ENCODE results near the gene ELF4.
A peak's percentile ranks its signal among the peaks of the same experiment; 100 is the strongest.
"Not testable (repeated sequence)": the region's sequence is repeated elsewhere in the genome, so short reads cannot be mapped to it uniquely, and the experiment has no call there.

ELF4 gene

DNA sequence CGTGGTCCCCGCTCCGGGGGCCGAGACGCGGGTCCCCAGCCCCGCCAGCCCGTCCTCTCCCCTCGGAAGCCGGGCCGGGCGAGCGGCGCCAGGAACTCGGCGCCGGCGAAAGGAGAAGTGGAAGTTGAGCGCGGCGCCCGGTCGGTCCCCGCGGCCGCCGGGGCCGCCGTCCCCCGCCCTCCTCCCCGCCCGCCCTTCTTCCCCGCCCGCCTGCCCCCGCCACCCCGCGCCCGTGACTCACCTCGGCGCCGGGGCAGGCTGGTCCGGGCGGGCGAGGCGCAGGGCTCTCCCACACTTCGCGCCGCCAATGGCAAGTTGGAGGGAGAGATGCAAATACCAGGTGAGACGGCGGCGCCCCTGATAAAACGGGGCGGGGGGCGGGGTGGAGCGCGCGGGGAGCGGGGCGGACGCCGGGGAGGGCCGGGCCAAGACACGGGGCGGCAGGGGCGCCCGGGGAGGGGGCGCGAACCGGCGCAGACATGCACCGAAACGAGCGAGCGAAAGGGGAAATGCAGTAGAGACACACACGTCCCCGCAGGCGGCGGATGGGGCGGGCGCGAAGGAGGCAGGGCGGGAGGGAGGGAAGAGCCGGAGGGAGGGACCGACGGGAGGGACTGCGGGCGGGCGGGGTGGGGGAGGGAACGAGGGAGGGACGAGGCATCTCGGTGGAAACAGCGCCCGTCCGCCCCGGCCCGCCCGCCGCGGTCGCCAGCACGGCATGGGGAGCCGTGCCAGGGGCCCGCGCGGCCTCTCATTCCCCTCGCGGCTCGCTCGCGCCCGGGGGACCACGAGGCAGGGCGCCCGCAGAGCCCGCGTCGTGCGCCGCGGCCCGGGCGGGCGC, at the start of gene ELF4:
Gene ELF4, minus strand, starts transcription at position 119 of the 841 bp plus-strand sequence. CDS start 29,167 bp downstream, outside the sequence.
- peak; percentile 19 to 34 (median 29) for DNase-seq

DNA sequence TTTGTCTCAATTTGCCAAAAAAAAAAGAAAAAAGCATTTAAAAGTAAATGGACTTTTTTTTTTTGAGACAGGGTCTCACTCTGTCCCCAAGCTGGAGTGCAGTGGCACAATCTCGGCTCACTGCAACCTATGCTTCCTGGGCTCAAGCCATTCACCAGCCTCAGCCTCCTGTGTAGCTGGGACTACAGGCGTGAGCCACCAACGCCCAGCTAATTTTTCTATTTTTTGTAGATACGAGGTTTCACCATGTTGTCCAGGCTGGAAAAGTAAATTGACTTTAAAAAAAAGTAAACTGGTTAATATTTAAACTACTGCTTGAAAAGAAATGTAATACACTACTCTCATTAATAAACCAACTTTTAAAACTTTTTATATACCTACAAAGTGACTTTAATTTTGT, 49.5 kb upstream of the ELF4 start:
- no peak for DNase-seq

DNA sequence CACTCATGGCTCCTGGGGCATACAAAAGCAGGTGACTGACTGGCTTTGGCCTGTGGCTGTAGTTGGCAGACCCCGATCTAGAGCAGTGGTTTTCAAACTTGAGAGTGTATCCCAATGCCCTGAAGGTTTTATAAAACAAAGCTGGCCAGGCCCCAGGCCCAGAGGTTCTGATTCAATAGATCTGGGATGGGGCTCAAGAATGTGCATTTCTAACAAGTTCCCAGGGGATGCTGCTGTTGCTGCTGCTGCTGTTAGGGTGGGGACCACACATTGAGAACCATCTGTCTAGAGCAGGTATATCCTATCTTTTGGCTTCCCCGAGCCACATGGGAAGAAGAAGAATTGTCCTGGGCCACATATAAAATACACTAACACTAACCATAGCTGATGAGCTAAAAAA, 48.0 kb upstream of the ELF4 start:
- no peak for DNase-seq

DNA sequence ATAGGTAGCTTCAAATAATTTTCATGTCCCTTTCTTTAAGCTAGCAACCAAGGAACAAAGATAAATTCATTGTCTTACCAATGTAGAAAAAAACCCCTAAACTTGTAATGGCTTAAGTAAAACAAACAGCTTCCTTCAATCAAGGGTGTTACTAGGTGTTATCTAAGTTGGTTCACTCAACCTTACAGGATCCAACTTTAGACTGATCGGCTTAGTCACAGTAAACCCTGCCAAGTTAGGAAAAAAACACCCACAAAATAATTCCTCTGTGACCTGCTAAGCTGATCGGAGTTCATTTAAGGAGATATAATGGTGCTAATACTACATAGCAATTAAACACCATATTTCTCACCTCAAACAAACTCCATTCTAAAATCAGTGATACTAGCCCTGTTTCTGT, 45.3 kb upstream of the ELF4 start:
- no peak for DNase-seq

DNA sequence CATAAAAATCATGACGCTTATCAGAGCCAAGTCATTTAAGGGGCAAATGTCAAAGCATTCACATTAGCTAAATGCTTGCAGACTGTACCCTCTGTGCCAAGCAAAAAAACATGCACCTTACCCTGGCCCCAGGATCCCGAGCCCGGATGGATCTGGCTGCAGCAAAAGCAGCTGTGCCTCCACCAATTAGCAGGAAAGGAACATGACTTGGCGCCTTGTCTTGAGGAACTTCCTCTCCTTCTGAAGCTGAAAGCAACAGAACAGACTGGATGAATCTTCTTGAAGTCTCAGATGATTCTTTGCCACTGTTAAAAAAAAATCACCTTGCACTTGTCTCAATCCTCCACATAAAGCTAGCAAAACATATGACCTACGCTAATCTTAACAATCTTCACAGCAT, 37.3 kb upstream of the ELF4 start:
- DNase-seq, result no peak

DNA sequence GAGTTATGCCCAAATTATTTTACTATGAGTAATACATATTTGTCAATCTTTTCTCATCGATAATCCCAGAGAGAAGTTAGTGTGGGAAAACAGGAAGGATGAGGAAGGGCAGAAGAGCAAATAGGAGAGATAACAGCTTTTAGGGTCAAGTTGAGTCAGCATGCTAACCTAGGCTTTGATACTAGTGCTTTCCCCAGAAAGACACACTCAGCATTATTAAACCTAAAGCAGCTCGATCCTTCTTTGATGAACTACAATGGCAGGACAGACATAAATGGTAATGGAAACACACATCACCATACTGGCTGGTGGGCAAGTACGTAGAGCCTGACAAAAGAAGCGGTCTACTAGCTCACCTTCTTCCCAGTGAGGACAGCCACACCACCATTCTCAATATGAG, 34.8 kb upstream of the ELF4 start:
- no peak for DNase-seq

DNA sequence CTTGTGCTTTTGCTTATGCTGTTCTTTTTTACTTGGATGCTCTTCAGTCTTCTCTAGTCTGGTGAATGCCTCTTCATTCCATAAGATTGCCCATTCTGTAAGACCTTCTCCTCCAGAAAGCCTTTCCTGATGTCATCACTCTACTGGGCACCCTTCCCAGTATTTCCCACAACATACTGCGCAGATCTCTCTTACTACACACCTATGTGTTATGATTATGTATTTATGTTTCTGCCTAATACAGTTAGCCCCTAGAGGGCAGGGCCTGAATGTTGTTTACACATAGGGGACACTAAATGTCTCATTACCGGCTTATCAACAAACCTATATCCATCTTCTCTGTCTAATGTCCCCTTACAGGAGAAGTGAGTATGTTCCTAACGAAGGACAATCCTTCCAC, 34.2 kb upstream of the ELF4 start:
- no peak for DNase-seq

DNA sequence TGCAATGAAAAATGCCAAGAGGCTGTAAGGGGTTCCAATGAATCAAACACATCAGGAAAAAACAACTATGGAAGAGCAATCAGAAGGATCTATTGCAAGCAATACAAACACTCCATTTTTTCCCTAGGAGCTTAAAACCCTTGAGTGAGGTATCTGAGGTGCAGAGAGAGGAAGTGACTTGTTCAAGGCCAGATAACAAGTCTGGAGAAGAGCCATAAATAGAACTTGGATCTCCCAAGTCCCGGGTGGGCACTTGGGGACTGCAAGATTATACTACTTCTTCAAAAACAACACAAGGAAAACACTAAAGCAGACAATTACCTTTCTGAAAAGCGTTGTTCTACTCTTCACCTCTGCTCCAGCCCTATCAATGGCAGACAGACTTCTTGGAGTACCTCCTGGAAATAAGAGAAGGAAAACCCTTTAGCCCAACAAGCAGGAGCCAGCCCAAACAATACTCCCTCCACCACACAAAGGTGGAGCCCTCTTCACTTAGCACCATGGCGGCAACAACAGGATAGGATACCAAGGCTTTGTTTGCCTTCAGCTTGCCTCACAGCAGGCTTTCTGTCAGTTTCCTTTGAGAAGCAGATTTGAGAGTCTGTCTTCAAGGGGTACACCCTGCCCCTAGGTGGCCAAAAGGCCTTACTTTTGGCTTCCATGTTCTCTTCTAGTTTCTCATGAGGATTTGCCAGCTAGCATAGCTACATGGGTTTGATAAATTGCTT, 29.3 kb upstream of the ELF4 start:
- no peak for DNase-seq

DNA sequence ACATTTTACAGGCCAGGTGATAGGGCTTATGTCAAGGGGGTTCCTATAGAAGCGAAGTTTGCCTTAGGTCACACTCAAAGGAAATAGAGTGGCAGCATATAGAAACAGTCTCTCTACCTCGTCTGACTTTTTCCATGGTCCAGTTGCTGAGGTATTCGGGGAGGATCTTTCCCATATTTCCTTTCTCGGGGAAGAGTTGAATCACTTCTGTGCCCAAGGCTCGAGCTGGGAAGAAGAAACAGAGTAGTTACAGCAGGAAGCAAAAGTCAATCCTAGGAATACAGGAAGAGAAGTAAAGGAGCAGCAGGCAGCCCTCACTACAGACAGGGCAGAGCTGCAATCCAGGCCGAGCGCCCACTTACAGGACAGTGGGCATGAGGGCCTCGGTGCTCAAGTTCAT, 26.7 kb upstream of the ELF4 start:
- DNase-seq, result no peak

DNA sequence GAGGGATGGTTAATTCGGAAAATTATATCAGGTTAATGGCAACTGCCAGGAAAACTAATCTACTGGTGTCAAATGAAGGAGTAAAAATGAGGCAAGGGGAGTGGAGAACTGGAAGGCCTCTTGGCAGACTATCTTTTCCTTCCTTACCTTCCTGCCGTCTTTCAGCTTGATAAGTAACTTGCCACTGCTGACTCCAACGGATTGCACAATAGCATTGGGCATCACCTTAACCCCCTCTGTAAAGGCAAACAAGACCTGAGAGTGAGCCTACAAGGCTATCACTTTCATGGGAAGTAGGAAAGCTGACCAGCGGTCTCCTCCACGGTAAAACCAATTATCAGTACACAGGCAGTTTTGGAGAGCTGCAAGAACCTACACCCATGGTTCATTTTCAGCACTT, 26.2 kb upstream of the ELF4 start:
- DNase-seq, result no peak

DNA sequence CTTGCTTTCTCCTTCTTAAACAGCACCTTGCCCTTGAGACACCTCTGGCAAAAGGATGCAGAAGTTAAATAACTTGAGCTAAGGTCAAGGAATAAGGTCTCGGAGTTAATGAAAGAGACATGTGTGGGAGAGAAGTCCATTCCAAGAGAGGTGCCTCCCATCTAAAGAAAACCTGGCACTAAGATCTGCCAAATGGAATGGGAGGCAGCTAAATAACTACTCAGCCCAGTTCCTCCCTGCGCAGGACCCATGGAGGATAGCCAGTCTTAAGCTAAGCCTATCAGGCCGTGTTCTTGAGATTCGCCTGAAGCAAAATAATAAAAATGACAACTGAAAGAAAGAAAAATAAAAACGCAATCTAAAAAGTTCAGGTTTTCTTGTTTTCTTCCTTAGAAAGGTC, 20.7 kb upstream of the ELF4 start:
- DNase-seq, result no peak

DNA sequence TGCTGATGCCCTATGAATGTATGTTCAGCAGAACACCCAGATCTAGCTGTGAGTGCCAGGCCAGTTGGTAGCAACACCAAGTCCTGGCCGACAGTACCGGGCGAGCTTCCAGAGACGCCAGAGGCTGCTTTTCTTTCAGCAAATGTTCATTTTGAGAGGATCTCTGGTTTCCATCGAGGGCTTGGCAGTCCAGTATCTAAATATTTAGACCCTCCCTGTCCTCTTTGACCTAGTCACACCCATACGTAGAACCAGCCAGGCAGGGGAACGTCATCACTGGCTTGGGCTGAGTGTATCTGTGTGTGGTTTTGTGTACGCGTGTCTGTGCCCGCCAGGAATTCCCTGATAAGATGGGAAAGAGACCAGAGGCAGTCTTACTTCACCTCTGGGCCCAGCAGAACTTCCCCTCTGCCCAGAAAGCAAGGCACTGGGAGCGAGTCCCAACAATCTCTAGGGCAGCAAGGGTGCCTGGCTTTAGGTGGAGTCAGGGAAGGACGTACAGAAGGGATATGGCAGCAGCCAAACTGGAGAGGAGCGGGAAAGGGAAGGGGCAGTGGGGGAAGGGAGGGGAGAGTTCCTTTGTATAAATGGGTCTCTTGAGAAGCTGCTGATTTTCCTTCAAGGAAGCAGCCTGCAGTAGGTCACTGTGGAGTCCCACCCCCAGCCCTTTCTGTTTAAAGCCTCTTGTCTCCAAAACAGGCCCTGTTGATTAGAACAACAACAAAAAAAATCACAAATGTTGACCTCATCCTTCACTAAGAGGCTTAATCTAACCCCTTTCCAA, 15.0 kb upstream of the ELF4 start:
- no peak for DNase-seq

DNA sequence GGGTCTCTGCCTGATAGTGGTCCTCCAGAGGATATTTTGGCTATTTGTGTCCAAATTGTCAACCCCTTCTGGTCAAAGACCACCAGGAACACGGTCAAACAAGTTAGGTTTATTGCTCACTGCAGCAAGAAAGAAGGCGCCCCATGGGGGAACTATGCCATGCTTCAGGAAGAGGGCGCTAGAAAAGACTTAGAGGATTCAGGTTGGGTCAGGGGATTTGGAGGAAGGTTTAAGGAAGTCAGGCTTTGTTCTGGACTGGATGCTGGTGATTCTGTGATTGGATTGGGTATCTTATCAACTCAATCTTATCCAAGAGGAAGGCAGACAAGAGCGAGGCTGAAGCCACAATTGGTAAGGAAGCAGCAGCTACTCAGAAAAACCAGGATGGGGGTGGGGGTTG, 14.3 kb upstream of the ELF4 start:
- DNase-seq, result no peak

DNA sequence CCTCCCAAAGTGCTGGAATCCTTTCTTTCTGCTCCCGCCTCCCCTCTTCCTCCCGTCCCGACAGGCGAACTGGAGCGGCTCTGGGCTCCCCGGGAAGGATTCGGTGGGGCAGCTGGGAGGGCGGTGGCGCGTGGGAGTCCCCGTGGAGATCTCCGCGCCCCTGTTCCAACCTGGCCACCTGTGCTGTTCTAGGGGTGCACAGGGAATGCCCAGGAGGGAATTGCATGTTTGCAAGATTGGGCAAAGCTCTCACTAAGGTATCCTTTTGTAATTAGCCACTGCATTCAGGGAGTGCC, 11.2 kb upstream of the ELF4 start:
- DNase-seq, result no peak

DNA sequence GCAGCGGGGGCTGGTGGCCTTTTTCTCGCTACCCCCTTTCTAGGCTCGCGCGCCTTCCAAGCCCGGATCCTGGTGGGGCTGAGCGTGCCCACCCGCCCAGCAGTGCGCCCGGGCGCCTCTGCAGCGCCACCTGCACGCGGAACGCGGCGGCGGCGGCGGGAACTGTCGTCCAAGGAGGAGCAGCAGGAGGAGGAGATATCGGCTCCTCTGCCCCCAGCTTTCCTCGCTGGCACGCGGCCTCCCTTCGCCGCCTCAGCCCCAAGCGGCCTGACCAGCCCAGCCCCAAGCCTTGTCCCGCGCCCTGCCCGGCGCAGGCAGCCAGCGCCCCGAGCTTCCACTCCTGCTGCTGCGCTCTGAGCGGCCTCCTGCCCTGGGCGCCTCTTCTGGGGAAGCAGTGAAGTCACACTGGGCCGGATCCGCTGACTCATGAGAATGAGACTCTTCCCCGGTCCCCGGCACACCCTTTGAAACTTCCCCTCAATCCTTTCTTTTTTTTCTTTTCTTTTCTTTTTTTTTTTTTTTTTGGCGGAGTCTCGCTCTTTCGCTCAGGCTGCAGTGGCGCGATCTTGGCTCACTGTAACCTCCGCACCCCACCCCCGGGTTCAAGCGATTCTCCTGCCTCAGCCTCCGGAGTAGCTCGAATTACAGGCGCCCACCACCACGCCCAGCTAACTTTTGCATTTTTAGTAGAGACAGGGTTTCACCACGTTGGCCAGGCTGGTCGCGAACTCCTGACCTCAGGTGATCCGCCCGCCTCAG, 10.6 kb upstream of the ELF4 start:
- DNase-seq, result peak; percentile 27 to 44 (median 38)

DNA sequence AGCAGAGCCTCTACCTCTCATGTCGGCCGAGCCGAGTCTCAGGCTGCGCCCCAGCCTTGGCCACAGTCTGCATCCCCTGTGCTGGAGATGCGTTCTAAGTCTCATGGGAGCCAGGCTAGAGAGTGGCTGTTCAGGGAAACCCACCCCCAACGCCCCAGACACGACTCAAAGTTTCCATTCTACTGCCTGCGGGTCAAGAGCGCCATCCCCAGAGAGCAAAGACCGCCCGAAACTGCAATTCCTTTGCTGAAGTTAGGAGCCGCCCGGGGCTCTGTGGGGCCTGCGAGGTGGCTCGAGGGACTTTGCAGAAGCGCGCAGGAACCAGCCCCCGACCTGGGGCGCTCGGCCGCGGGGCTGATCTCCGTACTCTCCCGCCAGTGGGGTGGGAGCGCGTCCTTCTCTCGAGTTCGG, 10.0 kb upstream of the ELF4 start:
- DNase-seq, result peak in 1 of 4 experiments; percentile 3

DNA sequence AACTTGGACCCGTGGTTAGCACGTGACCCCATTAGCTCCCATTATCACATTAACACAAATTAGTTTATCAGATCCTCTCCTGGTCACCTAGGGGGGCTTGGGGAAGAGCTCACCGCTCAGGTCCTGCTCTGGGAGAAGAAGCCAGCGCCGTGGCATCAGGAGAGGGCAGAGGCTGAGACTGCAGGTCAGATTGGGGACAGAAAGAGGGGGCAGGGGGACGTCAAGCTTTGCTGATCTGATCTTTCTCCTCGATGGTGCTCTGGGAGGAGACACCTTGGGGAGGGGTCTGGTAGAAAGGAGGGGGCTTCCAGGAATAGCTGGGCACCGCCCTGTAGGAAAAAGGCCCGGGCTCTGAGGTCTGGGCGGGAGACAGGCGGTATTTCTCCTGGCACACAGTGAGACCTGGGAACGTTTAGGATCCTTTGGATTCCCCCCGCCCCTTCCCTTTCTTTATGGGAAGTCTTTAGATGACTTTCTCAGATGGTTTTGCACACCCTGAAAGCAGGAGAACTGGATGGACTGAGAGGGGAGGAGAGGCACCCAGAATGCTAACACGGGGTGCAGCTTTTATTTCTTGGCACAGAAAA, 9.1 kb upstream of the ELF4 start:
- DNase-seq, result no peak

DNA sequence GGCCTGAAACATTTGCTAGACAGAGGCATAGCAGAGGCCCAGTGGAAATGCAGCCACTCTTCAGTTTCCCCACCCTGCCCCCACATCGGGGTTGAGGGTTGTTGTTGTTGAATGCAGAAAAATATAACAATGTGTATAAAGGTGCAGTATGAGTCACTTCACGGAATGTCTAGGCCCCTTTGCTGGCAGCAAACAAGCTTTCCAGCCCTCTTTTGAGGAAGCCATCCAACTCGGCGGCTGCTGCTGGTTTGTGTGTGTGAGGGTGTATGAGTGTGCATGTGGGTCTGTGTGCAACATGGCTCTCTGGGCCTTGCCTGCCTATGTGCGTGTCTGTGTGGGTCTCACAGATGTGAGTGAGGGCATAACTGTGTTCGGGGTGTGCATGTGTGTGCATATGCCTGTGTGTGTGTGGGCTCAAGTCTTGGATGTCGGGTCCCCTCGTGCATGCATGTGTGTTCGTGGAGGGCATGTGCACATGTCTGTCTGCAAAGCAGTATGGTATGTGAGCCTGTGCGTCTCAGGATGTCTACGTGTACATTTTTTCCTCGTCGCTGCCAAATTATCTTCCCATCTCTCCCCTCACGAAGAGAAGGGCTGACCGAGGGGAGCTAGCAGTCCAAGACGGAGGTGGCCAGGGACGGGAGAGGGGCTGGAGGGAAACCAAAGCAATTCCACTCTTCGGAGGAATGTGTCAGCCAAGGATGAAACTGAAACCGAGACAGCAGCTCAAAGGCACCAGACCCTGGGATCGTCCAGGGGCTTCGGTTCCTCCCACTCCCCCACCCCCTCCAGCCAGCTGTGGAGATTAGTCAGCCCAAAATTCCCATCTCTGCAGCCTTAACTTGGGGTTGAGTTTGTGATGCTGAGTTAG, 8.4 kb upstream of the ELF4 start:
- no peak for DNase-seq

DNA sequence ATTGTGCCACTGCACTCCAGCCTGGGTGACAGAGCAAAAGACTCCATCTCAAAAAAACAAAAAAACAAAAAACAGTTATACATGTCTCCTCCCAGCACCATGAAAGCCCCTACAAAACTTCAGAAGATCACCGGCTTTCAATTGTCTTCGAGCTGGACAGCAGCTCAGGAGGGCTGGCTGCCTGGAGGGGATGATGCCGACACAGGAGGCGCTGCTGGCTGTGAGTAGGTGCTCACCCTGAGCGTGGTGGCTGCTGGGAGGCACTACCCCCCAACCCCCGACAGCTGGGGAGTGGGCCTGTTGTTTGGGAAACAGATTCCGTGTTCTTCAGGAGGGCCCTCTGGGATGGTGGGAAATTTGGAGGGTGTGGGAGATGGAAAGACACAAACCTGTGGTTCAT, 6.9 kb upstream of the ELF4 start:
- DNase-seq, result no peak

DNA sequence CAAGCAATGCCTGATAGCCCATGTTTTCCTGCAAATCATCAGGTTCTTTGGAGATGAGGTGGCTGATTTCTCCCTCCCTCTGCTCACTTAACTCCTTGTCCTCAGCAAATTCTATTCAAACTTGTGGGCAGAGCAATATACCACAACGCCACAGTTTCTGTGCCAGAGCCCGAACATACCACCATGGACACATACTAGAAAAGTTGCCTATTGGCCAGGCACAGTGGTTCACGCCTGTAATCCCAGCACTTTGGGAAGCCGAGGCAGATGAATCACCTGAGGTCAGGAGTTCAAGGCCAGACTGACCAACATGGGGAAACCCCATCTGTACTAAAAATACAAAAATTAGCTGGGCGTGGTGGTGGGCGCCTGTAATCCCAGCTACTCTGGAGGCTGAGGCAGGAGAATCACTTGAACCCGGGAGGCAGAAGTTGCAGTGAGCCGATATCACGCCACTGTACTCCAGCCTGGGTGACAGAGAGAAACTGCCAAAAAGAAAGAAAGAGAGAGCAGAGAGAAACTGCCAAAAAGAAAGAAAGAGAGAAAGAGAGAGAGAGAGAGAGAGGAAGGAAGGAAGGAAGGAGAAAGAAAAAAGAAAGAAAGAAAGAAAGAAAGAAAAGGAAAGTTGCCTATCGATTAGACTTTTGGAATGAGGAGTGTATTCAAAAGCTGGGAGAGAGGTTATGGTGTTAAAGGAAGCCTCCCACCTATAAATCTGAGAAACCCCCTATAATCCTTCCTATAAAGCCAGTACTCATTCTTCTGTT, 5.0 kb upstream of the ELF4 start:
- DNase-seq, result not testable (repeated sequence)

DNA sequence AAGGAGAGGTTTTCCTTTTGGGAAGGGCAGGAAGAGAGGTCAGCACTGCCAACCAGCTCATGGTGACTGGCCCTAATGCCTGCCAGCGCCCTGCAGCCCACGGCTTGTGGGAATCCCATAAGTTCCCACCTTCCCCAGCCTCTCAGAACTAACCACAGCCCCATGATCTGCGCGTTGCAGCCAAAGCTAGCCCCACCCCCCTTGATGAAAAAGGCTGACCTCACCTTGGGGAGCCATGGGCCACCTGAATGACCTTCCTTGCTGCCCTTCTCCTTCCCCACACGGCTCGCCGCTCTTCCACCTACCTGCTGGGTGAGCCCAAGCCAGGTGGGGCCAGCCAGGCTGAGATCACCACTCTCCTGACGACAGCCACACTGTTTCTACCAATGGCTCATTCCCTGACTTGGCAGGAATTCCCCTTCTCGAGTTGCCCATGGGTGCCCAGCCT, 3.9 kb upstream of the ELF4 start:
- DNase-seq, result no peak
